ENCODE data around the gene SEPHS2. TPM values are rescaled to one million over a fixed set of nuclear protein-coding genes. Genes with fewer than 3 reads are reported as not detected.

The SEPHS2 gene
- total and polyA plus RNA-seq, 2 donors (not counting 3 experiments of a cell fraction or from before 2014, with no cell fraction given) = 22.9 to 32.8 TPM

DNA sequence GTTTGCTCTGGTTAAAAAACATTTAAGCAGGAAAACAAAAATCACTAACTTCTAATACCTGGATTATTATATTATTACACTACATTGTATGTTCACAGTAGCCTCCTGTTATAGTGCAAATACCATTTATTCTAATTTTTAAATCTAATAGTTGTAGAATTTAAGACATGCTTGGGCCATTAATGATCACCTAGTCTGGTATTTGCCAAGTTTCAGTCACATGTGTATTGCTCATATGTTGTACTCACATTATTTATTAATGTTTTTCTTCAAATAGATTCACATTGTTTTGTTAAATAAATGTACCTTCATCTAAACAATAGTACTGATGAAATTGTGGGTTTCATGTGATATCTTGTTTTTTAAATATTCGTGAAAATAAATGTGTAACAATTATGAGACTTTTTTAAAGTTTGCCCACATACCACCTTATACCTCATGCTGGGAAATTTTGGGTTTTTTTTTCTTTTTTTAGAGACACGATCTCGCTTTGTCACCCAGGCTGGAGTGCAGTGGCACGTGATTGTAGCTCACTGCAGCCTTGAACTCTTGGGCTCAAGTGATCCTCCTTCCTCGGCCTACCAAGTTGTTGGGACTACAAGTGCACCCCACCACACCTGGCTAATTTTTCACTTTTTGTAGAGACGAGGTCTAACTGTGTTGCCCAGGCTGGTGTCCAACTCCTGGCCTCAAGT is 32.4 kb downstream of the SEPHS2 start:
- no peak overlapping the region for H3K9ac ChIP-seq (replicated peaks; ENCODE audit: extremely low read depth, insufficient read depth, low read length)
- H3K4me1 ChIP-seq (ENCODE audit: control insufficient read depth, extremely low read depth, insufficient read depth, low read length) = peaks cover 18% of the 10 kb centered on the region
- FAIRE-seq (no peak), DNase-seq (ENCODE audit: low read depth, low spot score) (no peak)
- POLR2A ChIA-PET = no interaction called here
- no peaks in the 10 kb centered on the region for H3K9me1 ChIP-seq (replicated peaks; ENCODE audit: control insufficient read depth, extremely low read depth, insufficient read depth, low read length)
- no peak for TF ChIP-seq FOS (IDR thresholded peaks at IDR 0.05; ENCODE audit: borderline replicate concordance, insufficient read depth, low read length)
- TF ChIP-seq MYC (IDR thresholded peaks at IDR 0.05; ENCODE audit: low read depth, low read length) = no peak
- TF ChIP-seq, protein P1, sequence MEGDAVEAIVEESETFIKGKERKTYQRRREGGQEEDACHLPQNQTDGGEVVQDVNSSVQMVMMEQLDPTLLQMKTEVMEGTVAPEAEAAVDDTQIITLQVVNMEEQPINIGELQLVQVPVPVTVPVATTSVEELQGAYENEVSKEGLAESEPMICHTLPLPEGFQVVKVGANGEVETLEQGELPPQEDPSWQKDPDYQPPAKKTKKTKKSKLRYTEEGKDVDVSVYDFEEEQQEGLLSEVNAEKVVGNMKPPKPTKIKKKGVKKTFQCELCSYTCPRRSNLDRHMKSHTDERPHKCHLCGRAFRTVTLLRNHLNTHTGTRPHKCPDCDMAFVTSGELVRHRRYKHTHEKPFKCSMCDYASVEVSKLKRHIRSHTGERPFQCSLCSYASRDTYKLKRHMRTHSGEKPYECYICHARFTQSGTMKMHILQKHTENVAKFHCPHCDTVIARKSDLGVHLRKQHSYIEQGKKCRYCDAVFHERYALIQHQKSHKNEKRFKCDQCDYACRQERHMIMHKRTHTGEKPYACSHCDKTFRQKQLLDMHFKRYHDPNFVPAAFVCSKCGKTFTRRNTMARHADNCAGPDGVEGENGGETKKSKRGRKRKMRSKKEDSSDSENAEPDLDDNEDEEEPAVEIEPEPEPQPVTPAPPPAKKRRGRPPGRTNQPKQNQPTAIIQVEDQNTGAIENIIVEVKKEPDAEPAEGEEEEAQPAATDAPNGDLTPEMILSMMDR (IDR thresholded peaks at IDR 0.05; ENCODE audit: extremely low read depth in 1 of 2, insufficient read depth in 1 of 2, low read depth in 1 of 2, low read length in 2 of 2) = no peak
- no peak for TF ChIP-seq POLR2AphosphoS5 (IDR thresholded peaks at IDR 0.05; ENCODE audit: insufficient read depth, low read depth, low read length)
- no peak for TF ChIP-seq GATA2 (IDR thresholded peaks at IDR 0.05; ENCODE audit: insufficient read depth, insufficient read length, low read depth, low read length)
- no peak for TF ChIP-seq EZH2 (IDR thresholded peaks at IDR 0.05; ENCODE audit: borderline replicate concordance, low read depth, low read length, severe bottlenecking)
- TF ChIP-seq POLR2A (IDR thresholded peaks at IDR 0.05; ENCODE audit: low read depth, low read length) = no peak
- no peak for TF ChIP-seq MAX (IDR thresholded peaks at IDR 0.05; ENCODE audit: insufficient read depth, insufficient read length)
- dilution Hi-C loops (cut with MboI; ENCODE audit: extremely low pct_ligation_motif_present, low sequenced_read_pairs) = no loop called here
- CTCF ChIA-PET = no interaction called here
- H3K27ac ChIP-seq (ENCODE audit: insufficient read depth, low read depth, low read length) = no peak overlapping the region
- no TSS peak for BruUV-seq (replicated peaks)
- no peaks in the 10 kb centered on the region for H3K9me3 ChIP-seq (replicated peaks; ENCODE audit: control insufficient read depth, insufficient read depth, low read length)
- peaks cover 6 to 9% of the 10 kb centered on the region in 2 experiments for H3K36me3 ChIP-seq (ENCODE audit: control insufficient read depth in 2 of 2, extremely low read depth in 1 of 2, insufficient read depth in 2 of 2, low read length in 2 of 2)
- no peaks in the 10 kb centered on the region for H4K20me1 ChIP-seq (replicated peaks; ENCODE audit: control insufficient read depth, extremely low read depth, insufficient read depth, low read length)
- no peak overlapping the region for H2AFZ ChIP-seq (ENCODE audit: low read depth, low read length)
- no peak overlapping the region for H3K4me2 ChIP-seq (ENCODE audit: insufficient read depth, low read length)
- H3K79me2 ChIP-seq (ENCODE audit: control insufficient read depth, insufficient read depth, low read length) = peaks cover 3% of the 10 kb centered on the region
- no peaks in the 10 kb centered on the region for H3K27me3 ChIP-seq (ENCODE audit: control insufficient read depth in 2 of 2, insufficient read depth in 2 of 2, low read length in 2 of 2)
- H3K4me3 ChIP-seq (replicated peaks in 1 of 3; ENCODE audit: insufficient read depth in 1 of 3, low read depth in 1 of 3, low read length in 3 of 3) = no peak overlapping the region
- intact Hi-C loops (cut with micrococcal nuclease) = no loop called here
